Stimulated activated memory B cell treated with anti-CD40 and anti-IgM and Interleukin-4, amounts not matched to agents 10 μg/mL and 1 μg/mL and 100 μg/mL, for 72 hours (primary cell): Measurements from ENCODE around the gene MCCD1.

Experiments
- ATAC-seq: fragments of 150-1000 bp; cut with Tn5 transposase; 2 replicates; pipeline ENCODE4 v1.10.0; 2021
- H3K27ac Mint-ChIP-seq: one replicate; pipeline ENCODE4 v1.8.0; 2022; ENCODE audit warnings: mild to moderate bottlenecking, mixed read lengths
- H3K27me3 Mint-ChIP-seq: one replicate; pipeline ENCODE4 v1.8.0; 2022; ENCODE audit warnings: mixed read lengths
- H3K36me3 Mint-ChIP-seq: one replicate; pipeline ENCODE4 v1.8.0; 2022; ENCODE audit warnings: mixed read lengths
- H3K4me1 Mint-ChIP-seq: one replicate; pipeline ENCODE4 v1.8.0; 2022; ENCODE audit warnings: mixed read lengths
- H3K4me3 Mint-ChIP-seq: one replicate; pipeline ENCODE4 v1.8.0; 2022; ENCODE audit warnings: mild to moderate bottlenecking, moderate library complexity, mixed read lengths
- H3K9me3 Mint-ChIP-seq: one replicate; pipeline ENCODE4 v1.8.0; 2022; ENCODE audit warnings: mixed read lengths

Gene MCCD1

DNA sequence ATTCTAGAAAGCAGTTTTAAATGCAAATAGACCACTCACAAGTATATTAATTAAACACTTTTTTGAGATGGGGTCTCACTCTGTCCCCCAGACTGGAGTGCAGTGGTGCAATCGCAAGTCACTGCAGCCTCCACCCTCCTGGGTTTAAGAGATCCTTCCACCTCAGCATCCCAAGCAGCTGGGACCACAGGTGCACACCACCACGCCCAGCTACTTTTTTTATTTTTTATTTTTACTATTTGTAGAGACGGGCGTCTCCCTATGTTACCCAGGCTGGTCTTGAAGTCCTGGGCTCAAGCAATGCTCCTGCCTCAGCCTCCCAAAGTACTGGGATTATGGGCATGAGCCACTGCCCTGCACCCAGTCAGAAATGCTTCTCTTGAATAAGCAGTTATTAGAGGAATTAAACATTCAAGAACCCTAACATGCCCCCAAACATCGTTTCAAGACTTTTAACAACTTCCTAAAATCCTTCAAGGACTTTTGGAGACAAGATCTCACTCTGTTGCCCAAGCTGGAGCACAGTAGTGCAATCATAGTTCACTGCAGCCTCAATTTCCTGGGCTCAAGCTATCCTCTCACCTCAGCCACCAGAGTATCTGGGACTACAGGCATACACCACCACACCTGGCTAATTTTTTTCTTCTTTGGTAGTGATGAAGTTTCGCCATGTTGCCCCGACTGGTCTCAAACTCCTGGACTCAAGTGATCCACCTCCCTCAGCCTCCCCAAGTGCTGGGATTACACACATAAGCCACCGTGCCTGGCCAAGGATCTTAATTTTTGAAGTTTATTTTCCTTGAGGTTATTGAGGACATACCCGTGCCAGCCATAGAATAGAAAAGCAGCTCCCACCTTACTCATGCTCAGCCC is 3.2 kb downstream of the MCCD1 start:
- ATAC-seq = no peak
- Mint-ChIP-seq H3K9me3 (no peaks in the 10 kb centered on the region), H3K27ac (no peak overlapping the region), H3K36me3 (peaks cover 55% of the 10 kb centered on the region), H3K4me3 (no peak overlapping the region), H3K27me3 (no peaks in the 10 kb centered on the region), H3K4me1 (peaks cover 9% of the 10 kb centered on the region)

DNA sequence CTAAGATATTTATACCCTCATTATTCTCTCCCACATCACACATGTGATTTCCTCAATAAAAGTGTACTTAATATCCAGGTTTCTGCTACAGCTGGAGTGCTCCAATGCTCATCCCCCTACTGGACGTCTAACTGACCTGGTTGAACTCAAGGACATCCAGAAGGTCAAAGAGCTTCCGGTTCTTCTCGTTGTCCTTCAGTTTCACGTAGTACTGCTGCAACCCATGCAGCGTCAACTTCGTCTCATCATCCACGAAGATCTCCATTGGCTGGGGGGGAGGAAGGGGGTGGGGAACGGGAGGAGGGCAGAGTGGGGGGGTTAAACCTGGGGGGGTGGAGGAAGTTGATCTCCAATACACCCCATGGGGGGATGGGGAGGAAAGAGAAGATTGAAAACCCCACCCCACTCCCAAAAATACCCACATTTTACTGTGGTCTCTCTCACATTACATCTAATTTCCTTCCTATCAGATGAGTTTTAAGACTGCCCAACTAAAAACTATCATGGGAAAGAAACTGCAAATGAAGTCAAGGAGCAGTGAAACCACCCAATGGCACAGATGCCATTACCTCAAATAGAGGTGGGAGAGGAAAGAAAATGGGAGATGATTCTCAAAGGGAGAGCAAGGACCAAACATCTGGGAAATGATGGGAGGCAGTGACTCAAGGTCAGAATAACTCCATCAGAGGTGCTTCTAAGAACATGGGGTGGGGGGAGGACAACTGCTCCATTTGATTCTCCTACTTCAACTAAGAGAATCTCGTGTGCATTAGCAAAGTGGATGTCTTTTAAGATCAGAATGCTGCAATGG is 4.1 kb downstream of the MCCD1 start:
- H3K36me3 Mint-ChIP-seq = peaks cover 60% of the 10 kb centered on the region
- H3K27ac Mint-ChIP-seq = no peak overlapping the region
- H3K27me3 Mint-ChIP-seq = no peaks in the 10 kb centered on the region
- no peak overlapping the region for H3K4me3 Mint-ChIP-seq
- no peaks in the 10 kb centered on the region for H3K9me3 Mint-ChIP-seq
- peaks cover 14% of the 10 kb centered on the region for H3K4me1 Mint-ChIP-seq
- ATAC-seq = no peak

DNA sequence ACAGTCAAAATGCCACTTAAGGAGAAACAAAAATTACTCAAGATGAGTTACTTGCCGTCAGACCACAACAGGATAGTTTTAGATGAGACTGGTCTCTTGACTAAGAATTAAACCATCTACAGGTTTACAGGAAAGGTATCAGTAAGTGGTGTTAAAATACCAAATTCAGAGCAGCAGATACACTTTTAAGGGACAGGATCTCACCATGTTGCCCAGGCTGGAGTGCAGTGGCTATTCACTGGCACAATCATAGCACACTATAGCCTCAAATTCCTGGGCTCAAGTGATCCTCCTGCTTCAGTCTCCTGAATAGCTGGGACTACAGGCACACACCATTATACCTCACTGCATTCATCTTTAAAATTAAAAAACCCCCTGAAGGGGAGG is 4.7 kb downstream of the MCCD1 start:
- no peak overlapping the region for H3K4me3 Mint-ChIP-seq

DNA sequence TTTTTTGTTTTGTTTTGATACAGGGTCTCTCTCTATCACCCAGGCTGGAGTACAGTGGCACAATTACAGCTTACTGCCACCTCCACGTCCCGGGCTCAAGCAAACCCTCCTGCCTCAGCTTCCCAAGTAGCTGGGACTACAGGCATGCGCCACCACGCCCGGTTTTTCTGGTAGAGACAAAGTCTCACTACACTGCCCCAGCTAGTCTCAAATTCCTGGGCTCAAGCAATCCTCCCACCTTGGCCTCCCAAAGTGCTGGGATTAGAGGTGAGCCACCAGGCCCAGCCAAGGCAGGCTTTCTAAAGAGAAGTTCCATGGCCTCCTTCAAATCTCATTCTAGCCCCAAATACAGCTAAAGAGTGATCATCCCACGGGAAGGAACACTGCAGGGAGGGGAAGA is 5.2 kb downstream of the MCCD1 start:
- Mint-ChIP-seq H3K36me3 (peaks cover 69% of the 10 kb centered on the region), H3K9me3 (no peaks in the 10 kb centered on the region), H3K27me3 (no peaks in the 10 kb centered on the region), H3K4me1 (peaks cover 23% of the 10 kb centered on the region), H3K27ac (no peak overlapping the region), H3K4me3 (no peak overlapping the region)
- no peak for ATAC-seq

More for the DNA sequence above, 4.7 kb downstream of the MCCD1 start:
- Mint-ChIP-seq H3K27ac (no peak overlapping the region), H3K27me3 (no peaks in the 10 kb centered on the region), H3K9me3 (no peaks in the 10 kb centered on the region), H3K36me3 (peaks cover 64% of the 10 kb centered on the region), H3K4me1 (peaks cover 17% of the 10 kb centered on the region)
- no peak for ATAC-seq

DNA sequence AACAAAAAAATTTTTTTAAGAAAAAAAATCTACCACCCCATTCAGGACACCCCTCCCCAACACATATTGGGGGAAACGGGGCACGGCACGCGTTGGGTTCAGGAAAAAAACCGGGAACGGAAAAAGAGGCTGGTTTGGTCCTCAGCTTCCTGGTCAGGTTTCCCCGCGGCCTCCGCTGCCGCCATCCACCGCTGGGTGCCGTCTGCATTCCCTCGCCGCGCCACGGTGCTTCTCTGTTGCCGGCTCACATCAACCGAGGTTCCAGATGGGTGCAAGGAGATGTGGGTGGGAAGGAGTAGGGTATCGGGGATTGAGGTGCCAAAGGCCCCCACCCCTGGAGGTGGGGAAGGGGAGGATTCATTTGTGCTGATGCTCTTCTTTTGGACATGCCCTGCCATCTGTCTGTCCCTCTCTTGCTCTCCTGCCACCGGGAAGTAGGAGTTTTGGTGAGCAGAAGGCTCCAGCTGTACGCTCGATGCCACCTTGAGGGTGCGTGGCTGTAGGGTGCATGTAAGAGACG is 5.8 kb downstream of the MCCD1 start:
- Mint-ChIP-seq H3K36me3 (peaks cover 75% of the 10 kb centered on the region), H3K27ac (no peak overlapping the region), H3K27me3 (no peaks in the 10 kb centered on the region), H3K9me3 (no peaks in the 10 kb centered on the region), H3K4me3 (no peak overlapping the region), H3K4me1 (peaks cover 28% of the 10 kb centered on the region)
- no peak for ATAC-seq

DNA sequence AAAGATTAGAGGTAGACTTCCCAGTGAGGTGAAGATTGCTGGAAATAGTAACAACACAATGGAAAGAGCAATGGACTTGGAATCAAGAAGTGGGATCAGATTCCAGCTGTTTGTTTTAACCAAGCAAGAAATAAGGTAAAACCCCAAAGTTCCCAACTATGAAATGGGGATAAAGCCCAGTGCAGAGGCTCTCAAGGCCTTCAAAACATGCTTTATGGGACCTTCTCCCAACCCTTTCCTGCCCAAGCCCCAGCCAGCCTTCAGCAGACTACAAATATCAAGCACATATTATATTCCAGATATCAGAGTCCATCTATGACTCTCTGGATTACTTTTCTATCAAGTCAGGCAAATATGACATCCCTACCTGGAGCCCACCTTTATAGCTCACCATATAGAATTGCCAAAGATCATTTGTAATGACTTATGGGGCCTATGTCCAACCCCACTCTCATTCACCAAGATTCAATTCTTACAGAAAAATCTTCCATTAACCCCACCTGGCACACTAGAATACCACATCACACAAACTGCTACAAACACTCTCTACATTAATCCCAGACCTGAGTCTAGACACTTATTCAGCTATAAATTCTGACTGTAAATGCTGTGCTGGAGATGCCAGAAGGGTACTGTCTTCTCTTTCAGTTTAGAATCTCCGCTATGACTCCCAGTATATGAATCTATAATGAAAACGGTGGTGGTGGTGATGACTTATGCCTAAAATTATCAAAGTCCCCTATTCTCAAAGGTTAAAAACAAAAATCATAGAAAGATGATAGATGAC is 7.0 kb downstream of the MCCD1 start:
- no peak for ATAC-seq
- Mint-ChIP-seq H3K9me3 (no peaks in the 10 kb centered on the region), H3K36me3 (peaks cover 77% of the 10 kb centered on the region), H3K27me3 (no peaks in the 10 kb centered on the region), H3K4me1 (peaks cover 40% of the 10 kb centered on the region), H3K4me3 (no peak overlapping the region), H3K27ac (no peak overlapping the region)

DNA sequence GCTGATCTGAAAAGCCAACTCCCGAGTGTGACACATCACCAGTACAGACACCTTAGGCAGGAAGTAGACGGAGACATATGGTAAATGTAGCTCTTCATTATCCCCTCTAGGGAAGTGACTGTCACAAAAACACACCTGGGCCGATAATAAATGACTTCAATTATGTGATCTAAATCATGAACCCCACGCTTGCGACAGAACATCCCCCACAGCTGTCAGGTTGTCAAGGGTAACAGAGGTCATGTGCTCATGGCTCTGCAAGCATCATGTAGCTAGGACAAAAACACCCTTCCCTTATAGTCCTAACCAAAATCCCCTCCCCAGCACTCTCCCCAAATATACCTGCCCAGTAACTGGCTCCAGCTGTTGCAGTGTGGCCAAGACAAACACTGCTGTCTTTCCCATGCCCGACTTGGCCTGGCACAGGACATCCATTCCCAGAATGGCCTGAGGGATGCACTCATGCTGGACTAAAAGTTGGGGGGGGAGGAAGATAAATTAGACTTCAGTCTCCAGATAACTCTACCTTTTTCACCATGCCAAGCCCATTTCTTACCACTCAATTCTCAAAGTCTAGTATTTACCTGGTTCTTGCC is 10.1 kb downstream of the MCCD1 start:
- Mint-ChIP-seq H3K9me3 (no peaks in the 10 kb centered on the region), H3K27ac (peak overlapping the region; percentile 92), H3K36me3 (peaks cover 67% of the 10 kb centered on the region), H3K4me3 (peak overlapping the region; percentile 48), H3K4me1 (peaks cover 38% of the 10 kb centered on the region), H3K27me3 (no peaks in the 10 kb centered on the region)
- no peak for ATAC-seq

DNA sequence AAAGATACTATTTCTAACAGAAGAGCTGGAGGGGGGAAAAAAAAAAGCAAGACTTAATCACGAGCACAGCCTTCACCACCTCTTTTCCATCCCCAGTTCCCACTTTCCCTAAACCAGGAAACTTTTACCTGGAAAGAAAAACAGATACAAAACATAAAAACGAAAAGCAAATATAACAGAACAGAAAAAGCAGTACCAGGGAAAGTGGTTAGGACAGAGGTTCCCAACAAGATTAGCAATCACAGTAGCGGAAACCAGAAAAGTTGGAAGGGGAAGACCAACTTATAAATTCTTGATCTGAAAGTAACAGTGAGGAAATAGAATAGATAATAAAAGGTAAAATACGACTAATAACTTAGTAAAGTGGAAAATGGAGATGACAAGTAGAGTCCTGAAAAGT is 11.9 kb downstream of the MCCD1 start:
- Mint-ChIP-seq H3K4me3 (peak overlapping the region; percentile 84), H3K27ac (peak overlapping the region; percentile 92), H3K36me3 (peaks cover 51% of the 10 kb centered on the region), H3K4me1 (peaks cover 38% of the 10 kb centered on the region), H3K9me3 (no peaks in the 10 kb centered on the region), H3K27me3 (no peaks in the 10 kb centered on the region)
- ATAC-seq = no peak

DNA sequence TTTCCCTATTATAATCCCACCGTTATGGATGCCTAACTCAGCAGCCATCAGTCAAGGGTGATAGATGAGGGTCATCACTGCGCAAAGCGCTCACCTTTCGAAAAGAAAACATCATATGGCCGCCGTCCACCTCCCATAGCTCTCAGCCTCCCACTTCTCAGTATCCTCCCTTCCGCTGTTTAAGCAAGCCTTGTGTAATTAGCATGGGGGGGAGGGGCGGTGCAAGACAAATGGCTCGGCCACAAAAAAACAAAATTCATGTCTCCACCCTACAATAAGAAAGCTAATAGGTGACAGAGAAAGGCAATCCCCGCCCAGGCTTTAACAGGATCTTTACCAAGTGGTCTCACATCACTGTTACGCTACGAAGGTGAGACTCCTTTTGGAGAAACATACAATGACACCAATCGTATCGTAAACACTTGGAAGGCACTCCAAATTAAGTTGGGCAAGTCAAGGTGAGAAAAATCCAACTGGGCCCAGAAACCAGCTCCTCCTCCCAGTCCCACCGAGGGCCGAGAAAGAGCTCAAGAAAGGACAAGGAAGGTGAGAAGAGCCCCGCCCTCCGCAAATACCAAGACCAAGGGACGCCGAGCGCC is 12.4 kb downstream of the MCCD1 start:
- peaks cover 38% of the 10 kb centered on the region for H3K4me1 Mint-ChIP-seq
- H3K36me3 Mint-ChIP-seq = peaks cover 46% of the 10 kb centered on the region
- no peaks in the 10 kb centered on the region for H3K27me3 Mint-ChIP-seq
- H3K27ac Mint-ChIP-seq = peak overlapping the region; percentile 92
- peak; percentile 46 for ATAC-seq
- no peaks in the 10 kb centered on the region for H3K9me3 Mint-ChIP-seq
- H3K4me3 Mint-ChIP-seq = peak overlapping the region; percentile 84

DNA sequence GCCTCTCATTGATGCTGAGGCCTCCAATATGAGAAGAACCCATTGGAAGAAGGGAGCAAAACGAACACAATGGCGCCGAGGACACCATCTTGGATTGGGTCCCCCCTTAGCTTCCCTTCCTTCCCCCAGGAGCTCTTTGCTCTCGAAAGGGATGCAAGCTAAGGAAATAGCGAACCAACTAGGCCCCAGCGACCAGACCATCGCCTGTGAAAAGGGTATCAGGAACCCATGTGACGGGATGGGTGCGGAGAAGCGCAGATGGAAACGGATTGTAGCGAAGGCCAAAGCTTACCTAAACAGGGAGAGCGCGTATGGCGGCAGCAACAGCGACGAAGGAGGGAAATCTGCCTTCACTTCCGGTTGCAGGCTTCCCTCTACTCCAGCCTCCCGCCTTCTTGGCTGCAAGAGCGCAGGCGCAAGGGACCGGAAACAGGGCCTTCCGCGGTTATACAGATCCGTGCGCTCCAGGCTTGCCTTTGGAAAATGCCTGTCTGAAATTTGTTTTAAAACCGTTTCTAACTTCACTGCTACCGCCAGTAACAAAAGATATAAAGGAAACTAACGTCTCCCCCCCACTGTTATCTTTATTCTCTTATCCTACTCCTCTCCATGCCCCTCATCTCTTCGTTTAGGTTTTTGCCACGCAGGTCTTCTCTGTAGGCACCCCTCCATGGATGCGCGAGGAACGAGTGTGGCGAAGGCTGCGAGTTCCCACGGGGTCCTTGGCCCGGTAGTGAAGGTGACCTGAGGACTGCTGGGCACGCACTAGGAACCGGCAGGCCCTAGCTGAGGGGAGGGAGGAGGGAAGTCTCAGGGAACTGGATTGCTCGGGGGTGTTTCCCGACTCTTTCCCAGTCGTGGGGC is 13.1 kb downstream of the MCCD1 start, which contains the start of gene DDX39B:
Gene DDX39B, minus strand, starts transcription at position 346 of the 864 bp plus-strand sequence. CDS start 1,471 bp downstream, outside the sequence.
- ATAC-seq = peak; percentile 91
- Mint-ChIP-seq H3K27me3 (no peaks in the 10 kb centered on the region), H3K4me3 (peak within 1 kb of the TSS; percentile 84), H3K9me3 (no peaks in the 10 kb centered on the region), H3K27ac (peak within 1 kb of the TSS; percentile 92), H3K36me3 (peaks cover 40% of the 10 kb centered on the region), H3K4me1 (peaks cover 45% of the 10 kb centered on the region)

DNA sequence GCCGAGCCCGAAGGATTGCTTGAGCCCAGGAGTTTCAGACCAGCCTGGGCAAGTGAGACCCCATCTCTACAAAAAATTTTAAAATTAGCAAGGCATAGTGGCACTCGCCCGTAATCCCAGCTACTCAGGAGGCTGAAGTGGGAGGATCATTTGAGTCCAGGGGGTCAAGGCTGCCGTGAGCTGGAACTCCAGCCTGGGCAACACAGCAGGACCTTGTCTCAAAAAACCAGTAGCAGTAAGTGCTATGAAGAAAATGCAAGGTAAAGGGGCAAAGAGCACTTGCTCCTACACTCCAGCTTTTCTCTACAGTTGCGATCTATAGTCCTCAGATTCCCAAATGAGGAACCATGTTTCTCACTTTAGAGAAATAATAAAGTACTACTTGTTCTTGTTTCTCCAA is 14.9 kb downstream of the MCCD1 start:
- H3K4me1 Mint-ChIP-seq = peaks cover 49% of the 10 kb centered on the region
- no peak overlapping the region for H3K4me3 Mint-ChIP-seq
- no peak for ATAC-seq
- H3K27me3 Mint-ChIP-seq = no peaks in the 10 kb centered on the region
- peaks cover 30% of the 10 kb centered on the region for H3K36me3 Mint-ChIP-seq
- no peak overlapping the region for H3K27ac Mint-ChIP-seq
- H3K9me3 Mint-ChIP-seq = no peaks in the 10 kb centered on the region

DNA sequence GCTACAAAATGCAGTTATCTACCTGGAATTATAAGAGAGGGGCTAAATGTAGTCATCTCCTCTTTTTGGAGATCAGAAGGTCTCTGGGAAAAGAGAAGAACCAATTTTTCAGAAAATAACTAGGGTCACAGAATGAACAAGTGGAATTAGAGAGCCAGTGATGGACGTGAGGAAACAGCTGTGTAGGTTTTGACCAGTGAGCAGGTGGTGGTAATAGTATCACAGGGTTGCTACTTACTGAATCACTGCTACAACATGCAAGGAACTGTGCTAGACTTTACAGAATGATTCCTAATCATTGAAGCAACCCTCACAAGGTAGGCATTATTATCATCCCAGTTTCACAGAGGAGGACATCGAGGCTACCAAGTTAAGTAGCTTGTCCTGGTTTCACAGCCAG is 15.9 kb downstream of the MCCD1 start:
- Mint-ChIP-seq H3K4me1 (peaks cover 47% of the 10 kb centered on the region), H3K4me3 (no peak overlapping the region), H3K27ac (no peak overlapping the region), H3K9me3 (no peaks in the 10 kb centered on the region), H3K27me3 (no peaks in the 10 kb centered on the region), H3K36me3 (peaks cover 19% of the 10 kb centered on the region)
- ATAC-seq = no peak

DNA sequence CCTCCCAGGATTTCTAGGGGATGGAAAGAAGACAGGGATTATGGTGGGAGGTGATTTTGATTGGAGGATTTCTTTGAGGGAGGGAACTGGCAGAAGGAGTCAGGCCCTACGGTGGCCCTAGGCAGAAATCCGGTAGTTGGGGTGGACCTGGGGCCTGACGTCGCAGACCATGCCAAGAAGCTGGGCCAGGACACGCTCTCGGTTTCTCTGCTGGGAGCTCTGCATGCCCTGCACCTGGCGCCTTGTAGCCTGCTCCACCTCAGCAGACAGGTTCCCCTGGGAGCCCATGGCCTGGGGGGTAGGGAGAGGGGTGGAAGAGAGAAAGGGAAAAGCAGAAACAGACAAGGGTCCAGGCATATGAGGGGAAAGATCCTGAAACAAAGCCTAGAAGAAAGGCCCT is 16.5 kb downstream of the MCCD1 start:
- no peaks in the 10 kb centered on the region for H3K9me3 Mint-ChIP-seq
- H3K27ac Mint-ChIP-seq = no peak overlapping the region
- H3K36me3 Mint-ChIP-seq = peaks cover 13% of the 10 kb centered on the region
- H3K4me1 Mint-ChIP-seq = peaks cover 41% of the 10 kb centered on the region
- no peak for ATAC-seq
- H3K27me3 Mint-ChIP-seq = no peaks in the 10 kb centered on the region
- H3K4me3 Mint-ChIP-seq = no peak overlapping the region
